H1 (cell line): ENCODE data around the gene GTF2F2.
A peak's percentile ranks its signal among the peaks of the same experiment; 100 is the strongest.

Experiments used
- CHD1 ChIP-seq: IDR thresholded peaks from 2 replicates; pipeline ENCODE4 v1.6.1; 2012; ENCODE audit warnings: low read depth, low read length, improper control_type of control experiment
- CTCF ChIP-seq, 3 experiments: IDR thresholded peaks; 1 replicate in 2 of 3; 2 replicates in 1 of 3; pipeline versions ENCODE4 v1.5.1 to v1.6.1; 2011; ENCODE audit warnings: low read length in 3 of 3, mild to moderate bottlenecking in 3 of 3, inconsistent platforms in 2 of 3, low read depth in 1 of 3, moderate library complexity in 1 of 3; ENCODE audit not compliant: insufficient read depth in 1 of 3; ENCODE audit errors: control extremely low read depth in 1 of 3
- FOSL1 ChIP-seq: IDR thresholded peaks from 2 replicates; pipeline ENCODE4 v1.6.1; 2011; ENCODE audit warnings: mild to moderate bottlenecking, low read depth, low read length, moderate library complexity; ENCODE audit not compliant: insufficient read depth
- HDAC2 ChIP-seq, 2 experiments: fragments of 300-600 bp in 1 of 2; sonication (generic) in 1 of 2; IDR thresholded peaks; 2 replicates each; pipeline ENCODE4 v1.6.1; 2011 to 2012; ENCODE audit warnings: low read depth in 2 of 2, low read length in 2 of 2, mild to moderate bottlenecking in 2 of 2, moderate library complexity in 2 of 2, borderline replicate concordance in 1 of 2, inconsistent platforms in 1 of 2
- KDM1A ChIP-seq: fragments of 200-600, 300-600 bp; sonication (generic); IDR thresholded peaks from 2 replicates; pipeline ENCODE4 v1.7.1; 2016; ENCODE audit warnings: mild to moderate bottlenecking, low read length, borderline replicate concordance
- KDM5A ChIP-seq: fragments of 200-600 bp; IDR thresholded peaks from 2 replicates; pipeline ENCODE4 v1.7.1; 2012; ENCODE audit warnings: mild to moderate bottlenecking, low read length, inconsistent platforms, mixed read lengths
- RAD21 ChIP-seq, 2 experiments: IDR thresholded peaks in 1 of 2; conservative IDR thresholded peaks in 1 of 2; 2 replicates each; pipeline ENCODE4 v1.6.1; 2011; ENCODE audit warnings: low read depth in 2 of 2, low read length in 2 of 2, improper control_type of control experiment in 1 of 2, inconsistent platforms in 1 of 2, mild to moderate bottlenecking in 1 of 2, moderate library complexity in 1 of 2
- RFX5 ChIP-seq: IDR thresholded peaks from 2 replicates; pipeline ENCODE4 v1.6.1; 2011; ENCODE audit warnings: low read depth, low read length, improper control_type of control experiment, borderline replicate concordance
- RXRA ChIP-seq: IDR thresholded peaks from 2 replicates; pipeline ENCODE4 v1.6.1; 2011; ENCODE audit warnings: low read depth, mild to moderate bottlenecking, low read length, moderate library complexity; ENCODE audit not compliant: insufficient read depth
- SIX5 ChIP-seq: IDR thresholded peaks from 2 replicates; pipeline ENCODE4 v1.6.1; 2011; ENCODE audit warnings: mild to moderate bottlenecking, low read depth, low read length
- SP1 ChIP-seq: IDR thresholded peaks from 2 replicates; pipeline ENCODE4 v1.6.1; 2011; ENCODE audit warnings: low read depth, low read length
- SP2 ChIP-seq: IDR thresholded peaks from 2 replicates; pipeline ENCODE4 v1.6.1; 2012; ENCODE audit warnings: mild to moderate bottlenecking, low read length, inconsistent platforms
- SUZ12 ChIP-seq: fragments of 200-600 bp; sonication (generic); IDR thresholded peaks from 2 replicates; pipeline ENCODE4 v1.6.1; 2012; ENCODE audit warnings: mild to moderate bottlenecking, inconsistent platforms, low read length, moderate library complexity, mixed read lengths
- TAF1 ChIP-seq: IDR thresholded peaks from 2 replicates; pipeline ENCODE4 v1.6.1; 2011; ENCODE audit warnings: mild to moderate bottlenecking, low read depth, low read length

- TF ChIP-seq TAF1 (no peak), CTCF (IDR thresholded peaks at IDR 0.05; ENCODE audit: control extremely low read depth in 1 of 3, insufficient read depth in 1 of 3, low read depth in 1 of 3, low read length in 3 of 3) (peak; percentile 4 to 53 (median 30); a peak in 3 of 4 replicates), SP1 (no peak), SUZ12 (no peak), HDAC2 (IDR thresholded peaks at IDR 0.05; ENCODE audit: borderline replicate concordance in 1 of 2, low read depth in 2 of 2, low read length in 2 of 2) (no peak), RFX5 (no peak), RXRA (no peak), KDM1A (no peak), SP2 (no peak), KDM5A (no peak), RAD21 (IDR thresholded peaks at IDR 0.05 in 1 of 2, conservative IDR thresholded peaks at IDR 0.05 in 1 of 2; ENCODE audit: low read depth in 2 of 2, low read length in 2 of 2) (peak; percentile 21 to 46; a peak in 3 of 4 replicates), FOSL1 (no peak), SIX5 (no peak), CHD1 (no peak)
Observed at GRCh38 chr13:45269204-45269603, 148.9 kb downstream of the GTF2F2 start.
